AG20443 (cell line): ENCODE results near the gene TMEM269.
A peak's percentile ranks its signal among the peaks of the same experiment; 100 is the strongest.

ENCODE experiments used
- DNase-seq: peaks from one replicate; pipeline ENCODE4 v3.0.0; 2012; ENCODE audit warnings: low spot score, mixed read lengths

Gene TMEM269, protein sequence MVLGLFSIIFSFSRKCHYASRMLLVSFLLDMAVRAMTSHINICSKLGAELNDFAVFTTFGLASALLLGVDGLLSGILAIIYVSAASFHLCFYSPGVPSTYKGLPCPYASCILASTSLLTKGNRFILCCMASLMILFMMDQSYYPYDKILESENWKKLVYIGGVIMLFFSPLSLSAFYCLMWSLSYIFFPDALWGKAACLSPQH

DNA sequence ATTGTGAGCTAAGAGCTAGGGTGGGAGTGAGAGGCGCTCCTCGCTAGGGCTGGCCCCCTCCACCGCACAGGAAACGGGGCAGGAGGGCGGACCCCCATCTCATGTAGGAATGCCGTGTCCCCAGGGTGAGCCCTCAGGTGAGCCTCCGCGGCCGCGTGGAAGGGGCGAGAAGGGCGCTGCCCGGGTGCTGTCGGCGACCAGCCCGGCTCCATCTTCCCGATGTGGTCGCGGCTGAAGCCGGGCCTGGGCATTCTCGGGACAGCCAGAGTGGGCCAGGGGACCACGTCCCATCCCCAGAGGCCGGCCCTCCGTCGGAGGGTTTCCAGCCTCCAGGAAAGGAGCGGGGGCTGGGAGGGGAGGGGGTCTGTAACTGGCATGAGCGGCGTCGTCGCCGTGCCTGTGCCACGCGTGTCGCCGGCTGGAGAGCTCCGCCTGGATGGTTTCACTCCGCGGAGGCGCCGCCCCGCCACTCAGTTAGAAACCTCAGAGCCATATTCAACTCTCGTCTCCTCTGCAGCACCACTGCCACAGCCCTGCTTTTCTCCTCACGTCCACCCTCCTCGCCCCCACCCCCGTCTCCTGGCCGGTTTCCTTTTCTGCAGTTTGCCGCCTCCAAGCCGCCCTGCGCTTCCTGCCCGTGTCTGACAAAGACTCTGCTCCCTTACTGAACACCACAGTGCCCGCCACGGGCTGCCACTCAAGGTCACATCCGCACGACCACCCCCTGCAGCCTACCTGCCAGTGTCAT, at the start of gene TMEM269:
Gene TMEM269, plus strand, starts transcription at position 46 of the 748 bp plus-strand sequence. CDS start 4,903 bp downstream, outside the sequence.
- peak; percentile 60 for DNase-seq

DNA sequence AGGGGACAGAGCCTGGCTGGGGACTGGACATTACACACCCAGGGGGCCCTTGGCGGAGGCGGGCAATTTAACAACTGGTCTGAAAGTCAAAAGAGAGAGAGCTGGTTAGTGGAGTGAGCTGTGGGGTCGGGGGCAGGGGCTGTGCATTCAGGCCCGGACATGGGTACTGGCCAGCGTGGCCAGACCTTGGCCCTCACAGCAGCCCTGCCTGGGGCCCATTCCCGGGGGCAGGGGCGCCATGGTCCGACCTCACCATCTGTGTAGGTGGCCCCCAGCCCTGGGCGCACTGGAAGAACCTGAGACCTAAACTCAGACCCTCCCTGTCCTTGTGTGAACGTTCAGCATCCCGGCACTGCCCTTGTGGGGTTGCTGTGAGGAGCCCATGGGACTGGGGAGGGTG, 49.7 kb upstream of the TMEM269 start:
- DNase-seq, result no peak

DNA sequence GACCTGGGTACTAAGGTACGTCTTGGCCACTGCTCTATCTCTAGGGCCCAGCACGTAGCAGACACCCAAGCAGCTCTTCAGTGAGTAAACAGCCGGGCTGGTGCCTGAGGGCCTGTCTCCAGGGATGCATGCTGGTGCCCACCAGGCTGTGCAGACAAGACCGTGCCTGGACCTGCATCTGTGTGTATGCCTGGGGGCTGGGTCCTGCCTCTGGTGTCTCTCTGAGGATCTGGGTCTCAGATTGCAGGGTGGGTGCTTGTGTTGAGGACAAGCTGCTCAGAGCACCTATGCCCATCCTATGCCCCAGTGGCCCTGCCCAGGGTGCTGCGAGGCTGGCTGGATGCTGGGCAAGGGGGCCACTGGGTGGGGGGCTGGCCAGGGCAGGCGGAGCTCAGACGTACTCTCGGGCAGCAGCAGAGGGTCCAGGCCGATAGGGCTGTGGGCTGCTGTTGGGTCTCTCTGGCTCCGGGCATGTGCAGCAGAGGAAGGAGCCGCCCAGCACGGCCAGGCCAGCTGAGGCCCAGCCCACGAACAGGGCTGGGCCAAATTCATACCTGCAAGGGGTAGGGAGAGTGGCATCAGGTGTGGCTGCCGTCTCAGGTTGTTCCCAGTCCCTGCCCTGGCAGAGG, 49.2 kb upstream of the TMEM269 start:
- DNase-seq, result no peak

DNA sequence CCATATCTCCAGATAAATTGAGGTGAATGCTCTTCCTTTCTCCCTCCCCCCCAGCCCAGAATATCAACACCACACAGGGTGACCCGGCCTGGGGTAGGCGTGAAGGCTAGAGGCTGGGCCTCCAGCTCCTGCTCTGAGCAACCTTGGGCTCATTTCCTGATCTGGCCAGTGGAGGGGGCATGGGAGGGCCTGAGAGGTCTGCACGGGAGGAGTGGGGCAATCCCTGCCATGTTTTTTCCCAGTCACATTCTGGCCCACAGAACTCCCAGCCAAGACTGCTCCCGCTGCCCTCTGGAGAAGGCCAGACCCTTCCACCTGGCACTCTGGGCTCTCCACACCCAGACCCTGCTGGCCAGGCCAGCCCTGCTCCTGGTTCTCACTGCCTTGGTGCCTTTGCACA, 48.6 kb upstream of the TMEM269 start:
- DNase-seq, result peak; percentile 79

DNA sequence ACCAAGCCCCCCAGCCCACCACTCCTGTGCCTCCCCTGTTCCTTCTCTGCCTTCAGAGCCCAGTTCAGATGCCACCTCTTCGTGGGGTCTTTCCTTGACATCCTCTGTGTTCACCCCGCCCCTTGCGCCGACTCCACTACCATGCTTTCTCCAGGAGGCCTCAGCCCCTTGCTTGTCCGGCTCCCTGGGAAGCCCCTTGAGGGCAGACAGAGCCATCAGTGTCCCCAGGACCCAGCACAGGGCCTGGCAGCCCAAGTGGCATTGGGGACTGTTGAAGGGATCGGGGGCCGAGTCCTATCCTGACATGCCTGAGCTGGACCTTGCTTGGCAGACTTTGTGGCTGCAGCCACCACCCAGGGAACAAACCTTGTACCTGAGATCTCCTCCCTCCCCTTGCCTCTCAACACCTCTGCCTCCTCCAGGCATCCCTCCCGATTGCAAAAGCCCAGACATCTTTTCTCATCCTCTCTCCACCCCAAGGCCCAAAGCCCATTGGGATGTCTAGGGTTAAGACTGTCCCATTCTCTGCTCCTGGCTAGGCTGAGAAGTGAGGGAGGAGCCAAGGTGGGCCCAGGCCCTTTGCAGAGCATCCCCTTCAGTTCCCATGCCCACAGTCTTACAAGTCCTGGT, 48.1 kb upstream of the TMEM269 start:
- DNase-seq, result no peak

DNA sequence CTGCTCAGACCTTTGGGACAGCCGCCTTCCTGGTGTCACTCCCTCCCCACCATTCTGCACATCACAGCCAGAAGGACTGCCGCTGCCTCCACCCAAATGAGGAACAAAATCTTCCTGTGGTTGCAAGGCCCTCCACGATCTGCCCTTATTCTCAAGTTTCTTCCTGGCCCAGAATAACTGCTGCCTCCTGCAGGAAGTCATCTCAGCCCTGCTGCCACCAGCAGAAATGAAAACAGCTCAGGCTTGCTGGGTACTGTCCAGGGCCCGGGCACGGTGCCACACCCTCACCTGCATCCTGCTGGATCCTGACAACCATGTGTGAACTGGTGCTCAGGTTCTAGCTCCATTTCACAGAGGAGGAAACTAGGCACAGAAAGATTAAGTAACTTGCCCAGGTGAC, 47.5 kb upstream of the TMEM269 start:
- DNase-seq, result no peak

DNA sequence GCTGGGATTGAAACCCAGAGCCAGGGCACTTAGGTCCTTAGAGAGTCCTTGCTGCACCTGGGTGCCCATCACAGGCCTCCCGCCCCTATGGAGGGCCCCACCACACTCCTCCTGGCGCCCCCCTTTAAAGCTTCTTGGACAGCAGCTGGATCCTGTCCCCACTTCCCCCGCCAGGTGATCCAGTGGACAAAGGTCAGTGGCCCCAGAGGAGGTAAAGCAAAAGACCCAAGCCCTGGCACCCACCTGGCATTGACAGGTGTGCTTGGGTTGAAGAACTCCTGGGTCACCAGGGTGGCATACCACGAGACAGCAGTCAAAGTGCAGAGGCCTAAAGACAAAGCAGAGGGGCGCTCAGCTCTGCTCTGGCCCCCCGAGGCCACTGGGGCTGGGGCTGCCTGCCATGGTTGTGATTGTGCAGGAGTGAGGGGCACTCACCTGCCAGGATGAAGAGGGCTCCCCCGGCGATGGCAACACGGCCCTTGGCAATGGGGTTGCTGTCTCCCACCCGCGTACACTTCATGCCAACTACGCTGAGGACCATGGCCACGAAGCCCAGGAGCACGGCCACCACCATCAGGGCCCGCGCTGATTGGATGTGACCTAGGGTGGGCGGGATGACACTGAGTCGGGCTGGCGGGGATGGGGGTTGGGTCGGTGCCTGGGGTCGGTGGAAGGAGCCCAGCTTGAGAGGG, 46.7 kb upstream of the TMEM269 start:
- DNase-seq, result no peak

DNA sequence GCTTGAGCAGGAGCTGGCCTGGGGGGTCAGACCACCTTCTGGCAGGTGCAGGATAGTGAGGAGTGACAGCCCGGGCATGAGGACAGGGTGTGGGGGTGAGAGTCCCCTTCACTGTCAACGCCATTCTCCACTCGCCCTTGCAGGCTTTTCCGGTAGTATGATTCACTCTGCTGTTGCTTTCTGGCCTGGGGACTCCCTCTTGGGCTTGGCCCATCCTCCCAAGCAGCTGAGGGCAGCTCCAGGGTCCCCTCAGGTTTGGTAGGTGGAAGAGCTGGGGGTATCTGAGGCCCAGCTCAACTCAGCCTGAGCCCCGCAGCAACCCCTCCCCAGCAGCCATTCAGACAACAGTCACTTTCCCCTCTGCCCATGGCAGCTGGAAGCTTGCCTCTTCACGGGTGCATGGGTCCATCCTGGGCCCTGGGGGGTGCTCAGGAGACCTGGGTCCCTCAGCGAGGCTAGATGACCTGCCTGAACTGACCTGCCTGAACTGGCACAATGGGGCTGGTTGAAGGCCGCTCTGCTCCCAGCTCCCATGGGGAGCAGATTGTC, 46.0 kb upstream of the TMEM269 start:
- DNase-seq, result no peak

DNA sequence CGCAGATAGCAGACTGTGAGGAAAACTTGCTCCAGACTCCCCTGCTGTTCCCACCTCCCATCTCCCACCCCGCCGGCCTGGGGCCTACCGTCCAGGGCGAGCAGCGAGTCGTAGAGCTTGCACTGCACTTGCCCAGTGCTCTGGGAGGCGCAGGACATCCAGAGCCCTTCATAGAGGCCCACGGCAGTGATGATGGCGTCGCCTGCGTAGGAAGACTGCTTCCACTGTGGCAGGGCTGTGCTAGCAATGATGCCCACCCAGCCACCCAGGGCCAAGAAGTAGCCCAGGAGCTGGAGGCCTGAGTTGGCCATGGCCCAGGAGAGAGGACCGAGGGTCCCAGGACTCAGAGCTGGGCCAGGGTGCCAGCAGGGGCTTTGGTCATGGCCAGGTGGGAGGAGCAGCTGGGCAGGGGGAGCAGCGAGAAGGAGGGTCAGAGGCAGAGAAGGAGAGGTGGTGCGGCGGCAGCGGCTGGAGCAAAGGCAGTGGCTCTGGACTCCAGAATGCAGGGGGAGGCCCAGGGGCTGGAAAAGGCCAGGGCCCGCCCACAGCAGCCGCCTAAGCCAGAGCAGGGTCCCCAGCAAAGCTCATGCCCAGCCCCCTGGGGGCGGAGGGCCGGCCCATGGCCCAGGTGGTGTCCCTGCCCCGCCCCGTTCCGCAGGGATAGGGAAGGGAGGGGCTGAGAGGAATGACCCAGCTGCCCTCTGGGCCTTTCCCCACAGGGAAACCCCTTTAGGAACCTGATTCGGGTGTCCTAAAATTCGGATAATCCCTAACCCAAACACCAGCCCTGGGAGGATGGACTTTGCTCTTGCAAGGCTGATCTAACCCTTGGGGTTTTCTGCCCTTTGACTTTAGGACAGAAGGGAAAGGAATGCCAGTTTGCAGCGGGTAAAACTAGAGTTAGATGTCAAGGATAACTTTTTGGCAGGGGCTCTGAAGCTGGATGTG, 44.8 kb upstream of the TMEM269 start, which contains the start of gene CLDN19:
Gene CLDN19, minus strand, starts transcription at position 484 of the 948 bp plus-strand sequence. Its CDS starts 173 bp downstream, at position 311.
- DNase-seq, result no peak

DNA sequence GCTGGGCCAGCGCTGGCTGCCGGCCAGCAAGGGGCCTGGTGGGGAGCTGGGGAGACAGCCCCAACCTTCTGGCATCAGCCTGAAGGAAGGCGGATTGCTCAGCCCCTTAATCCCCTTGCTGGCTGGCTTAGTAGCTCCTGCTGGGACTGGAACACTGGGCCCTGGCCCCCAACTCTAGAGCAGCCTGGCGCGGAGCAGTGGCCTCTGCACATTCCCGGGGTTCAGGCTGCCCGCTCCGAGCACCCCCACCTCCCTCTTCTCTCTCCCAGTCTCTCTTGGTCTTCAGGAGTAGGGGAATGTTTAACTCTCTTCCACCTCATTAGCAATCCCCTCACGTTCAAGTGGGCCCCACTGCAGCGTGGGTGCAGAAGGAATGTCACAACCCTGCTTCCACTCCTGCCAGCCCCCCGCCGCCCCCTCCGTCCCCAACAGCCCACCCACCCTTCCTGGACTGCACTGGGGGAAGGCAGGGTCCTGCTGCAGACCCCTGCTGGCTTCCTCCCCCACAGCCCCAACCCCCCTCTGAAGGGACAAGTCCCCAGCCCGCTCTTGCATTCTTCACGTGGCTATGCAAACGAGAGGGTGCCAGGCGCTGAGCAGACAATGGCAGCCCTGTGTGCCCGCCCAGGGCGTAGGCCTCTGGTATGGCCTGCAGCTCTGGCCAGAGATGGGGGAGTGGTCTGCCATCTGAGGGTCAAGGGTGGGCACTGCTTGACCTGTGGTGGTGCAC, 43.8 kb upstream of the TMEM269 start:
- DNase-seq, result no peak

DNA sequence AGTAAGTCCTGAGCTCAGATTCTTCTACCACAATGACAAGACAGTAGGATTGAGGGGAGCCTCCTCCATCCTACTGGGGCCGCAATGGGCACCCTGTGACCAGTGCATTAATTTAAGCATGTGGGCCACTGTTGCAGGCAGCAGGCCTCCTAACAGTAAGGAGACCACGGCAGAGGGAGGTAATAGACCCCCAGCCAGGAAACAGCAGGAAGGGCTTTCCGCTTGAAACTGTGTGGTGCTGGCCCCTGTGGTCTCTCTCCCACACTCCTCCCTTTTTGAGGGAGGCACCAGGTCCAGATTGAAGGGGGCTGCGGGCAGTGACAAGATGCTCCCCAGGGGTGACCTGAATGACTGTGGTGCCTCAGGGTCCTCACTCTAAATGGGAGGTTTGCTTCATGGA, 43.1 kb upstream of the TMEM269 start:
- no peak for DNase-seq

DNA sequence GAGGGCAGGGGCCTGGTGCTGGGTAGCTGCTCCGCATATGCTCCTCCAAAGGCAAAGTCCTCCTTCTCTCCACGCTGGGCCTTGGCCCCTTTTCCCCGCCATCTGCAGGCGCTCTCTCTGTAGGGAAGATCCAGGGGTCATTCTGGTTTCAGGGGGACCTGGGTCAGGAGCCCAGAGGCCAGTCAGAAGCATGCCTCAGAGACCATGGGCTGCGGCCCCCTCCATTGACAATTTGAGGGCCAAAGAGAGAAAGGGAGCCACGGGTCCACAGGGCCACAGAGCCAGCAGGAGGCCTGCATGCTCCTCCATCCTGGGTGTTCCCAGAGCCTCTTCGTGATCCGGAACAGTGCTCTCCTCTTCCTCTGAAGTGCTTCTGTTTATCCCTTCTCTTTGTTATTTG, 42.6 kb upstream of the TMEM269 start:
- DNase-seq, result no peak

DNA sequence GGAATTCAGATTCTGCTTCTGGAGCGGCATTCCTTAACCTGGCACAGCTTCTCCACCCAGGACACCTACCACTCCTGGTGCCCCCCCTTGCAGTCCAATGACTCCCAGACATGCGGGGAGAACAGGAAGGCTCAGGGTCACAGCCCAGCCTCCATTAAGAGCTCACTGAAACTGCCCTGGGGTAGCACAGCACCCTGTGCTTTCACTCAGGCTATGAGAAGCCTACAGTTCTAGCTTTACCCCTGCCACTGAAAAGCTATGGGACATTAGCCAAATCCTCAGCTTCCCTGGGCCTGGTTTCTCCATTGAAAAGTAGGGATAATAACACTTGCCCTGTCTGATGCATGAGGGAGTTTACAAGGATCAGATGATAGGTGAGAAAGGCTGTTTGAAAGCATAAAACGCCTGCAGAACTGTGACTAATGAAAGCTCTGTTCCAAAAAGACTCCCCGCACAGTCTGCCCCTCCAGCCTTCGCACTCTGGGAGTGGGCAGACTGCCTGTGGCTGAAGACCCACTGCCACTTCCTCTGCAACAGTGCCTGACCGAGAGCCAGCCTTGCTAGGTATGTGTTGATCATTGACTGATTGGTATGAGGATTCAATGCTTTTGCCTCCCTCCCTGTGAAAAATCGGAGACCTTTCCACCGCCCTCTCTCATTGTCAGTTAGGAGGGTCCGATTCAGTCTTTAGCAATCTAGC, 42.0 kb upstream of the TMEM269 start:
- DNase-seq, result no peak

DNA sequence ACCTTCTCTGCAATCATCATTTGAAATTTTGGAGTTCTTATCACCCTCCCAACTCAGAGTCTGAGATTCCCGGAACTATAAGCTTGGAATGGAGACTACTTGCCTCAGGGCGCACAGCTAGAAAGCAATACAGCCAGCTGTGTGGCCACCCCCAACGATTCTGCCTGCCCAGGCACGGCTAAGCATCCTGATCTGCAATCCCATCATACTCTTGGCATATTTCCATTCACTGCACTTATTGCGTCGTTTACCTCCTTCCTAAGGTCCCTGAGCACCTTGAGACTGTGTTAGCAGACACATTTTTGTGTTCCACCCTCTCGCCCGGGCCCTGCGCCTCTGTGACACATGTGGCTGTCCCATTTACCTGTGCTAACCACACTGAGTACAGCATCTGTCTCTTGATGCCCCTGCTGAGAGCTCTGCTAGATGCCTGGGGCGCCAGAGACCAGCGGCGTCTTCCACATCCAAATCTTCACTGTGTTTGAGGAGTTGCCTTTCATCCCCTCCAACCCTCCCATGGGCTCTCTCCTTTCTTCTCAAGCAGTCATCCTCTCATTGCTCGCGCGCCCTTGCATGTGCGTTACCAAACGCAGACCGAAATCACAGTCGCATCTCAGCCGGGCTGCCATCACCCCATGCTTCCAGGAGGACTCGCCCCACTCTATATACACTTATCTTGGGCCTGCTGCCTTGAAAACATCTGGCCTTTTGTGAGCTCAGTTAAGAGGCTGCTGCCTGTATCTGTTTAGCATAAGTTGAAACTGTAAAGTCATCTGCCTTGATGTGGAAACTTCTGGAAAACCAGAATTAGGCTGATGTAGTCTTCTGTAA, 41.3 kb upstream of the TMEM269 start:
- no peak for DNase-seq

DNA sequence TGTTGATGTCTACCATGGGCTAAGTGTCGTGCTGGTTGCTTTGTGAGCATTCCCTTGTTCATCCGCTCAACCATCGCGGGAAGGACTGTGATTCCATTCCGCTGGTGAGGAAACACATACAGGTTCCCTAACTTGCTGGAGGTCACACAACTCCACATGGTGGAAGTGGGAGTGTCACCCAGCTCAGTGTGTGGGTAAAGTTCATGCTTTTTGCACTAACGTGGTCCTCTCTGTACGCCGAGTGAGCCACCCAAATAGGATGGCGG, 40.7 kb upstream of the TMEM269 start:
- DNase-seq, result no peak

DNA sequence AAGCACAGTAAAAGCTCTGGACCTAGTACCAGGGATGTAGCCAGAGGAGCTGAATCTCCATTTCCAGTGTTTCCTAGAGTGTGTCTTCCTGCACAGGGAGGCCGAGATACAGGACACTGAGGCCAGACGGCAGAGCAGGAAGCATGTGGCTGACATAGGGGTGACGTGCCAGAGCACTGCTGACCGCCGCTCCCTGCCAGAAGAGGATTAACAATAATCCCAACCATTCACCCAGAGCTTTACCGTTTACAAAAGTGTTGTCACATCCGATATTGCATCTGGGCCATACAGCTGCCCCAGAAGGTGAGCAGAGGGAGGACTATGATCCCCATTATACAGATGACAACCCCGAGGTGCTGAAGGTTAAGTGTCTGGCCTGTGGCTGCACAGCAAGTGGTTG, 38.9 kb upstream of the TMEM269 start:
- no peak for DNase-seq

DNA sequence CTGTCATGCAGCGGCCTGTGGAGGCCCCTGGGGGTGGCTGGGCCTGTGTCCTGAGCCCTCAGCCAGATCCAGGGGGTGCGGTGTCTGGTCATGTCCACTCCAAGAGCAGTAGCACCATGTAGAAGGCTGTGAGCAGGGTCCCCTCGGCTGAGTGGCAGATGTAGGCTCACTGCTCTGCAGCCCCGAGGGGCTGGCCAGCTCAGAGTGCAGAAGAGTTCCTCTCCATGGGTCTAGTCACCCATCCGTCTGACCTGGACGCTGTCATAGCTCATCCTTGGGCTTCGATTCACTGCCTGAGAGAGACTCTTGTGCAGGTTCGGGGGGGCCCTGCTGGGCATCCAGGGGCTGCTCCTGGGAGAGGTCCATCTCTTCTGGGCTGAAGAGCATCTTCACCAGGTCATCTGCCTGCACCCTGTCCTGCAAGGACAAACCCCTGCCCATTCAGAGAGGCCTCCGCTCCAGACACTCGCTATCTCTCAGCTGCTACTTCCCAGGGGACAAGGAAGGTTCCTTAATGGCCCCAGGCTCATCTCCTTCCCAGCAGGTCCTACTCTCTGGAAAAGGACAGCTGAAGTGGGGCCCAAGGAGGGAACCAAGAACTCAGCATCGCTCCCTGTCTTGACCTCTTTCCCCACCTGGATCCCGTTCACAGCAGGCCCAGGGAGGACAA, 38.2 kb upstream of the TMEM269 start:
- DNase-seq, result no peak

DNA sequence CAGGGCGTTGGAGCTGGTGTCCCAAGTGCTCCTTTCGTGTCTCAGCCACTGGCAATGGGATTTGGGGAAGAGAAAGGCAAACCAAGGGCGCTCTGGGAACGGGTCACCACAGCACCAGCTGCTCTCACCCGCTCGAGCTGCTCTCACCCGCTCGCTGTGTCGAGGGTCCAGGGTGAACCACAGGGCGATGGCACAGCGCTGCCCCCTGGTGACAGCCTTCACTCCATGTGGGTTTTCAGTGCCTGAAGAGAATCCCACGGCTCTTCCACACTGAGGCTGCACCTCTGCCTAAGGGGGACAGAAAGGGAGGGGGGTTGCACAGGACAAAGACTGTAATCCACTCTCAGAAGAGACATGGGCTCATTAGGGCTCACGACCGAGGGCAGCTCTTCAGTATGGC, 37.7 kb upstream of the TMEM269 start:
- peak; percentile 38 for DNase-seq
